ENCODE data around the gene TAF10.

The TAF10 gene

GRCh38 chr11:6623391-6624363 lies 11.7 kb upstream of the TAF10 start:
- no peak for DNase-seq

- DNase-seq: no peak
These were observed 10.5 kb upstream of the TAF10 start for GRCh38 chr11:6622261-6623171.

GRCh38 chr11:6621711-6622211 lies 9.7 kb upstream of the TAF10 start:
- no peak for DNase-seq

- no peak for DNase-seq
These were observed 8.6 kb upstream of the TAF10 start for GRCh38 chr11:6620636-6621035.

GRCh38 chr11:6619004-6619745 lies 7.2 kb upstream of the TAF10 start, which contains the start of gene TPP1:
TSS of gene TPP1 (minus strand) at chr11:6619422. CDS start at chr11:6619400, 22 bp downstream.
- DNase-seq: peak; percentile 94

GRCh38 chr11:6618117-6619003 lies 6.3 kb upstream of the TAF10 start:
- peak; percentile 79 for DNase-seq

GRCh38 chr11:6617315-6617781 lies 5.3 kb upstream of the TAF10 start:
- DNase-seq: no peak

- no peak for DNase-seq
These were observed 4.7 kb upstream of the TAF10 start for GRCh38 chr11:6616596-6617250.

GRCh38 chr11:6615882-6616585 lies 4.0 kb upstream of the TAF10 start:
- no peak for DNase-seq

- DNase-seq: no peak
These were observed 3.0 kb upstream of the TAF10 start for GRCh38 chr11:6615046-6615445.

- DNase-seq: no peak
These were observed 2.4 kb upstream of the TAF10 start for GRCh38 chr11:6614446-6614845.

- DNase-seq: no peak
These were observed 1.5 kb upstream of the TAF10 start for GRCh38 chr11:6613496-6613895.

GRCh38 chr11:6611963-6612212 lies 128 bp downstream of the TAF10 start:
- DNase-seq: no peak

- no peak for DNase-seq
These were observed 689 bp downstream of the TAF10 start for GRCh38 chr11:6611092-6611962.

- no peak for DNase-seq
These were observed 1.4 kb downstream of the TAF10 start for GRCh38 chr11:6610591-6610990.

GRCh38 chr11:6609502-6610015 lies 2.5 kb downstream of the TAF10 start:
- DNase-seq: no peak

- DNase-seq: no peak
These were observed 3.1 kb downstream of the TAF10 start for GRCh38 chr11:6608726-6609501.

GRCh38 chr11:6608011-6608410 lies 4.0 kb downstream of the TAF10 start:
- no peak for DNase-seq

Measured in activated CD4-positive, alpha-beta T cell treated with anti-CD3 and anti-CD28 coated beads, Interleukin-2, amount 50 U/mL, for 16 hours (primary cell).